PC-3 (cell line): ENCODE results near the gene ARHGAP6.

Source experiments
- CTCF ChIP-seq: fragments of 300-600 bp; sonication (generic); conservative IDR thresholded peaks from 2 replicates; pipeline ENCODE4 v1.5.1; 2017; ENCODE audit warnings: antibody characterized with exemption, low read depth, mild to moderate bottlenecking, low read length
- EZH2 ChIP-seq: fragments of 300-600 bp; sonication (generic); IDR thresholded peaks from one replicate; pipeline ENCODE4 v1.6.1; 2017; ENCODE audit warnings: antibody characterized with exemption, mild to moderate bottlenecking, low read length; ENCODE audit not compliant: unreplicated experiment

- TF ChIP-seq CTCF (no peak), EZH2 (no peak)
Measured at GRCh38 chrX:11374570-11374969, 291.1 kb downstream of the ARHGAP6 start.
